NCI-H748 treated with DMSO at 0.1 percent for 48 hours (cell line): ENCODE data around the gene SOD3.

Experiments
- DNase-seq: peaks from one replicate; lab custom pipeline; 2025; lab: John Stamatoyannopoulos, UW

Gene SOD3

GRCh38 chr4:24775032-24775605 lies 20.3 kb upstream of the SOD3 start:
- no peak for DNase-seq

GRCh38 chr4:24775750-24776149 lies 19.6 kb upstream of the SOD3 start:
- DNase-seq = no peak

- DNase-seq = no peak
These were observed 17.6 kb upstream of the SOD3 start for GRCh38 chr4:24777536-24778463.

- no peak for DNase-seq
These were observed 16.7 kb upstream of the SOD3 start for GRCh38 chr4:24778464-24779225.

GRCh38 chr4:24780936-24781495 lies 14.4 kb upstream of the SOD3 start:
- DNase-seq = no peak

GRCh38 chr4:24781999-24782745 lies 13.2 kb upstream of the SOD3 start:
- DNase-seq = no peak

GRCh38 chr4:24783506-24783905 lies 11.9 kb upstream of the SOD3 start:
- no peak for DNase-seq

GRCh38 chr4:24791043-24791442 lies 4.3 kb upstream of the SOD3 start:
- DNase-seq = no peak

GRCh38 chr4:24792552-24792951 lies 2.8 kb upstream of the SOD3 start:
- no peak for DNase-seq

GRCh38 chr4:24793219-24794005 lies 2.0 kb upstream of the SOD3 start:
- no peak for DNase-seq

GRCh38 chr4:24794051-24794450 lies 1.3 kb upstream of the SOD3 start:
- no peak for DNase-seq

- no peak for DNase-seq
These were observed 893 bp upstream of the SOD3 start for GRCh38 chr4:24794480-24794879.

GRCh38 chr4:24795666-24796381 lies 451 bp downstream of the SOD3 start:
- DNase-seq = no peak

GRCh38 chr4:24796620-24797019 lies 1.2 kb downstream of the SOD3 start:
- DNase-seq = no peak

GRCh38 chr4:24798036-24798610 lies 2.8 kb downstream of the SOD3 start:
- DNase-seq = no peak

GRCh38 chr4:24799196-24799543 lies 3.8 kb downstream of the SOD3 start:
- DNase-seq = no peak

- DNase-seq = no peak
These were observed 4.4 kb downstream of the SOD3 start for GRCh38 chr4:24799544-24800324.

- no peak for DNase-seq
These were observed 5.0 kb downstream of the SOD3 start for GRCh38 chr4:24800325-24800895.
